Progenitor cell of endocrine pancreas (in vitro differentiated cells): ENCODE measurements around the gene PTPRZ1. TPM values are rescaled to one million over a fixed set of nuclear protein-coding genes. Genes with fewer than 3 reads are reported as not detected.

Experiments
- DNase-seq: peaks from one replicate; pipeline ENCODE4 v3.0.0; 2021; ENCODE audit warnings: low spot score; ENCODE audit not compliant: unreplicated experiment
- H3K27ac Mint-ChIP-seq: 2 replicates; pipeline ENCODE4 v1.8.0; 2021; ENCODE audit warnings: mild to moderate bottlenecking, moderate library complexity, mixed read lengths
- H3K27me3 Mint-ChIP-seq: 2 replicates; pipeline ENCODE4 v1.8.0; 2021; ENCODE audit warnings: mixed read lengths
- H3K36me3 Mint-ChIP-seq: 2 replicates; pipeline ENCODE4 v1.8.0; 2022; ENCODE audit warnings: mixed read lengths; ENCODE audit not compliant: insufficient read depth
- H3K4me1 Mint-ChIP-seq: 2 replicates; pipeline ENCODE4 v1.8.0; 2021; ENCODE audit warnings: low read depth, mixed read lengths
- H3K4me3 Mint-ChIP-seq: 2 replicates; pipeline ENCODE4 v1.8.0; 2021; ENCODE audit warnings: low read depth, mild to moderate bottlenecking, moderate library complexity, mixed read lengths
- H3K9me3 Mint-ChIP-seq: 2 replicates; pipeline ENCODE4 v1.8.0; 2021; ENCODE audit warnings: low read depth, mixed read lengths
- CTCF ChIP-seq: fragments of 200-600 bp; sonication (generic); IDR thresholded peaks from one replicate; pipeline ENCODE4 v1.5.0; 2021; ENCODE audit warnings: antibody characterized with exemption, mild to moderate bottlenecking; ENCODE audit not compliant: unreplicated experiment
- total RNA-seq: library from RNA; stranded (reverse); gene quantifications from 2 replicates; pipeline ENCODE4 v1.2.1, GENCODE V29; 2021

The PTPRZ1 gene
- total RNA-seq, 1 donor from 2014 or later = 0.74 TPM

GRCh38 chr7:121908042-121908441 lies 35.1 kb downstream of the PTPRZ1 start:
- no peak for TF ChIP-seq CTCF
- Mint-ChIP-seq H3K9me3 (no peaks in the 10 kb centered on the region), H3K27me3 (no peaks in the 10 kb centered on the region), H3K4me3 (no peak overlapping the region), H3K36me3 (no peaks in the 10 kb centered on the region), H3K4me1 (no peaks in the 10 kb centered on the region), H3K27ac (no peak overlapping the region)
- no peak for DNase-seq

- Mint-ChIP-seq H3K27ac (no peak overlapping the region), H3K4me3 (no peak overlapping the region), H3K9me3 (no peaks in the 10 kb centered on the region), H3K4me1 (no peaks in the 10 kb centered on the region), H3K36me3 (no peaks in the 10 kb centered on the region), H3K27me3 (no peaks in the 10 kb centered on the region)
- no peak for TF ChIP-seq CTCF
- DNase-seq = no peak
These were observed 36.9 kb downstream of the PTPRZ1 start for GRCh38 chr7:121909716-121910345.

GRCh38 chr7:121913947-121914675 lies 41.1 kb downstream of the PTPRZ1 start:
- no peak overlapping the region for H3K4me3 Mint-ChIP-seq
- no peak overlapping the region for H3K27ac Mint-ChIP-seq
- TF ChIP-seq CTCF = no peak
- H3K36me3 Mint-ChIP-seq = no peaks in the 10 kb centered on the region
- no peaks in the 10 kb centered on the region for H3K4me1 Mint-ChIP-seq
- DNase-seq = no peak
- H3K27me3 Mint-ChIP-seq = no peaks in the 10 kb centered on the region
- no peaks in the 10 kb centered on the region for H3K9me3 Mint-ChIP-seq

- H3K4me1 Mint-ChIP-seq = no peaks in the 10 kb centered on the region
- H3K36me3 Mint-ChIP-seq = no peaks in the 10 kb centered on the region
- no peaks in the 10 kb centered on the region for H3K9me3 Mint-ChIP-seq
- no peaks in the 10 kb centered on the region for H3K27me3 Mint-ChIP-seq
- no peak for TF ChIP-seq CTCF
- no peak overlapping the region for H3K4me3 Mint-ChIP-seq
- no peak overlapping the region for H3K27ac Mint-ChIP-seq
- DNase-seq = no peak
These were observed 41.8 kb downstream of the PTPRZ1 start for GRCh38 chr7:121914676-121915279.

- TF ChIP-seq CTCF = no peak
- no peaks in the 10 kb centered on the region for H3K36me3 Mint-ChIP-seq
- H3K4me1 Mint-ChIP-seq = no peaks in the 10 kb centered on the region
- no peak for DNase-seq
- H3K27me3 Mint-ChIP-seq = no peaks in the 10 kb centered on the region
- no peak overlapping the region for H3K4me3 Mint-ChIP-seq
- H3K27ac Mint-ChIP-seq = no peak overlapping the region
- no peaks in the 10 kb centered on the region for H3K9me3 Mint-ChIP-seq
These were observed 43.2 kb downstream of the PTPRZ1 start for GRCh38 chr7:121916211-121916610.
